Measurements from ENCODE around the gene EFNB2. TPM values are rescaled to one million over a fixed set of nuclear protein-coding genes. Genes with fewer than 3 reads are reported as not detected.
A peak's percentile ranks its signal among the peaks of the same experiment; 100 is the strongest.

EFNB2 gene
- total and polyA plus RNA-seq, 11 donors: 7.3 to 20.2 (median 12.7) TPM

- Histone ChIP-seq H3K4me1 (peaks cover 0 to 88% (median 43%) of the 10 kb centered on the region in 12 donors), H3K4me3 (peak overlapping the region in 1 of 12 donors; percentile 14), H3K27me3 (no peaks in the 10 kb centered on the region), H3K9me3 (no peaks in the 10 kb centered on the region), H3K36me3 (peaks cover 0 to 39% (median 17%) of the 10 kb centered on the region in 9 donors), H3K27ac (peak overlapping the region; percentile 25 to 80 (median 68))
- peak; percentile 73 to 92 (median 78) for ATAC-seq
- DNase-seq: peak in 2 of 5 donors; percentile 59 to 75
- no peak for TF ChIP-seq CTCF (IDR thresholded peaks at IDR 0.05)
- TF ChIP-seq POLR2A (IDR thresholded peaks at IDR 0.05): no peak
- 49 to 63% (median 60%) methylated on average over 6 of the region's 6 CpGs for WGBS, 4 donors
- intact Hi-C loops (cut with DNase I): loop anchor here in 1 of 10 donors (2.0 kb wide), 1 partner anchor 36 kb away; no protein-coding TSS in a partner anchor
Measured at GRCh38 chr13:106496072-106496997, 39.1 kb downstream of the EFNB2 start.

DNA sequence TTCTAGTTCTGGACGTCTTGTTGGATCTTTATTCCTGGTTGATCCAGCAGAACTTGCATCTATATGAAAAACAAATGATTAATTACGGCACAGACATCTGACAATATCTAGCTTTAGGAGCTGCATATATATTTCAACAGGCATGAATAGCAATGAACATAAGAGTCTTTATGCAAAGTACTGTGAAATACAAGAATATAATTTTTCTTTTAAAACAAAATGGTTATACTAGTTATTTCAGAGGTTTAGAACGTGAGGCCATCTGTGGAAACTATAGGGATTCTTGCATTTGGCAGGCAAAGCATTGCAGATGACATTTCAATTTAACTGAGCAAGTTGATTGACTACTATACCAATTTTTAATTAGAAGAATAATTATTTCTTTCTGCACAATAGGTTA lies 40.5 kb downstream of the EFNB2 start:
- Histone ChIP-seq H3K27ac (peak overlapping the region in 2 of 12 donors; percentile 0 to 11), H3K36me3 (peaks cover 0 to 46% (median 17%) of the 10 kb centered on the region in 9 donors), H3K4me3 (no peak overlapping the region), H3K9me3 (no peaks in the 10 kb centered on the region), H3K27me3 (no peaks in the 10 kb centered on the region), H3K4me1 (peaks cover 0 to 77% (median 35%) of the 10 kb centered on the region in 12 donors)
- no peak for ATAC-seq
- TF ChIP-seq POLR2A (IDR thresholded peaks at IDR 0.05): no peak
- TF ChIP-seq CTCF (IDR thresholded peaks at IDR 0.05): no peak
- DNase-seq: no peak
- 85% methylated on average over 3 of the region's 3 CpGs for WGBS, 4 donors
- intact Hi-C loops (cut with DNase I): no loop called here

DNA sequence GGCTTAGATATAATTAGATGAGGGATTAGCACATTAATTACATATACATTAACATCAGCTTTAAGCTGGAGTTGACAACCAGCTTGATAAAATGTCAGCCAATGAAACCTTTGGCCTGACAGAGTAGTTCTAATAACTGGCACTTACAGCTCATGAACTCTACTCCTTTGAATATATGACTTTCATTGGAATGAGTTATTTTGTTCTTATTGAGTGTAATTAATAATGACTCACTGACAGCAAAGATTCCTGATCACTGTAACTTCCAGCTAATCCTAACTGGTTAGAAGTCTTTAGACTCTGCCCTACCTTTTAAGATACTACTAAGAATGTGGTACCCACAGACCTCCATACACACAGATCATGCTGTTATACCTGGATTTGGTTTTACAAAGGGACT lies 41.0 kb downstream of the EFNB2 start:
- DNase-seq (no peak), ATAC-seq (no peak)
- peak overlapping the region in 1 of 12 donors; percentile 0 for H3K27ac ChIP-seq
- peaks cover 0 to 72% (median 32%) of the 10 kb centered on the region in 12 donors for H3K4me1 ChIP-seq
- no peak for TF ChIP-seq POLR2A (IDR thresholded peaks at IDR 0.05)
- TF ChIP-seq CTCF (IDR thresholded peaks at IDR 0.05): no peak
- H3K27me3 ChIP-seq: no peaks in the 10 kb centered on the region
- H3K36me3 ChIP-seq: peaks cover 0 to 46% (median 17%) of the 10 kb centered on the region in 9 donors
- no peaks in the 10 kb centered on the region for H3K9me3 ChIP-seq
- H3K4me3 ChIP-seq: no peak overlapping the region
- intact Hi-C loops (cut with DNase I): no loop called here

- Histone ChIP-seq H3K9me3 (no peaks in the 10 kb centered on the region), H3K27ac (peak overlapping the region in 3 of 12 donors; percentile 3 to 26 (median 23)), H3K27me3 (no peaks in the 10 kb centered on the region), H3K4me3 (peak overlapping the region in 1 of 12 donors; percentile 3), H3K4me1 (peaks cover 0 to 66% (median 29%) of the 10 kb centered on the region in 12 donors), H3K36me3 (peaks cover 0 to 46% (median 17%) of the 10 kb centered on the region in 9 donors)
- intact Hi-C loops (cut with DNase I): no loop called here
- no peak for TF ChIP-seq POLR2A (IDR thresholded peaks at IDR 0.05)
- TF ChIP-seq CTCF (IDR thresholded peaks at IDR 0.05): no peak
- 74 to 81% (median 75%) methylated on average over 17 of the region's 17 CpGs for WGBS, 4 donors
- peak in 1 of 4 donors; percentile 48 for ATAC-seq
- DNase-seq: no peak
Measured at GRCh38 chr13:106493533-106494220, 41.8 kb downstream of the EFNB2 start.
